IPS-18c (cell line): ENCODE data around the gene RPS3A.
"Not testable (repeated sequence)": the region's sequence is repeated elsewhere in the genome, so short reads cannot be mapped to it uniquely, and the experiment has no call there.

ENCODE experiments used
- H3K4me3 ChIP-seq: 2 replicates; pipeline ENCODE4 v1.7.0; 2013; ENCODE audit warnings: low read depth, mild to moderate bottlenecking, low read length, moderate library complexity; ENCODE audit not compliant: insufficient read depth
- H3K9me3 ChIP-seq: one replicate; pipeline ENCODE4 v1.6.1; 2013; ENCODE audit warnings: mild to moderate bottlenecking, low read length, moderate library complexity; ENCODE audit not compliant: control insufficient read depth, insufficient read depth

RPS3A gene

DNA sequence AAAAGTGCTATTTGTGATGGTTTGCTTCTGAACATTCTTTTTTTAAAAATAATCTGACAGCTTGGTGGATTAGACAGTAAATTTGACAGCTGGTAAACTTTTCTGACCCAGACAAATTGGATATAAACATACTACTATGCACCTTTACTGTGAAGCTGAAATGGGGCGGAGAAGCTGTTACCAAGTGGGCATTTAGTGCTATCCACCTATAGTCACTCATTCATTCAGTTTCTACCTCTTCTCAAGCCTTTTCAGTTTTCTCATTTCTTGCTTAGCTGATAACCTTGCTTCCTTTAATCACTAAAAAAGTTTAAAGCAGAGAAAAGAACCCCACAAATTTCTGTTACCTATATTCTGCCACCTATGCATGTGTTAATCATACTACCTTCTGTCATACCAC is 5.2 kb downstream of the RPS3A start:
- H3K4me3 ChIP-seq = no peak overlapping the region
- H3K9me3 ChIP-seq = peaks cover 2% of the 10 kb centered on the region

GRCh38 chr4:151105454-151106032 is 6.1 kb downstream of the RPS3A start:
- H3K4me3 ChIP-seq = no peak overlapping the region

DNA sequence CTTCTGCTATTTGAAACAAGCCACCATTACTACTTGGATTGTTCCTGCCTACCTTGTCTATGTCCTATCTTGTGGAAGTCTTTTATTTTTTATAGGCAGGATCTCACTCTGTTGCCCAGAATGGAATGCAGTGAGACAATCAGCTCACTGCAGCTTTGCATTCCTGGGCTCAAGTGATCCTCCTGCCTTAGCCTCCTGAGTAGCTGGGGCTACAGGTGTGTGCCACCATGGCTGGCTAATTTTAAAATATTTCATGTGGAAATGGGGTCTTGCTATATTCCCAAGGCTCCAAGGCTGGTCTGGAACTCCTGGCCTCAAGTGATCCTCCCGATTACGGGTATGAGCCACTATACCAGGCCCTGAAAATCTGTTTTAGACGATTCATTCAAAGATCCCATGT is 7.6 kb downstream of the RPS3A start:
- H3K9me3 ChIP-seq = no peaks in the 10 kb centered on the region
- H3K4me3 ChIP-seq = no peak overlapping the region

More at GRCh38 chr4:151105454-151106032, 6.1 kb downstream of the RPS3A start:
- peaks cover 2% of the 10 kb centered on the region for H3K9me3 ChIP-seq

DNA sequence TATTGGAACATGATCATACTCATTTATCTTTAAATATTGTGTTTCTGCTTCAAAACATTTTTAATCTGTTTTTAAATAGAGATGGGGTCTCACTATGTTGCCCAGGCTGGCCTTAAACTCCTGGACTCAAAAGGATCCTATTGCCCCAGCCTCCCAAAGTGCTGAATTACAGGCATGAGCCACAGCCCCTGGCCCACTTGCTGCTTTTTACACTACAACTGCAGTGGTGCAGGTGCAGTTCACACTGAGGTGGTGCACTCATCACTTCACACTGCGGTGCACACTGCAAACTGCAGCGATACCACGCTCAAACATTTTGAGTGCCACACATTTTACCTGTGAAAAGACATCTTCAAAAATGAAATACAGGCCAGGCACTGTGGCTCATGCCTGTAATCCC is 10.8 kb downstream of the RPS3A start:
- H3K9me3 ChIP-seq = no peaks in the 10 kb centered on the region
- no peak overlapping the region for H3K4me3 ChIP-seq

GRCh38 chr4:151114338-151114737 is 14.9 kb downstream of the RPS3A start:
- no peak overlapping the region for H3K4me3 ChIP-seq
- no peaks in the 10 kb centered on the region for H3K9me3 ChIP-seq

DNA sequence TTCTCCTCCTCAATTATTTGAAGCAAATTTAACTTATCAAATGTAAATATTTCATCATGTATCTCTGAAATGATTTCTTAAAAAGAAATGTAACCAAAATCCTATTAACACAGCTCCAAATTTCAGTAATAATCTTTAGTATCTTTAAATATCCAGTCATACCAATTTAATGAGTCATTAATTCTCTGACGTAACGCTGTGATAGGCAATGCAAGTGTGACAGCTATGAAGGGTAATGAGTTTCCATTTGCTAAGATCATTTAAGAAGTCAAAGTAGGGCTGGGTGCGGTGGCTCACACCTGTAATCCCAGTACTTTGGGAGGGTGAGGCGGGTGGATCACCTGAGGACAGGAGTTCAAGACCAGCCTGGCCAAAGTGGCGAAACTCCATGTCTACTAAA is 15.6 kb downstream of the RPS3A start:
- Histone ChIP-seq H3K9me3 (no peaks in the 10 kb centered on the region), H3K4me3 (no peak overlapping the region)

DNA sequence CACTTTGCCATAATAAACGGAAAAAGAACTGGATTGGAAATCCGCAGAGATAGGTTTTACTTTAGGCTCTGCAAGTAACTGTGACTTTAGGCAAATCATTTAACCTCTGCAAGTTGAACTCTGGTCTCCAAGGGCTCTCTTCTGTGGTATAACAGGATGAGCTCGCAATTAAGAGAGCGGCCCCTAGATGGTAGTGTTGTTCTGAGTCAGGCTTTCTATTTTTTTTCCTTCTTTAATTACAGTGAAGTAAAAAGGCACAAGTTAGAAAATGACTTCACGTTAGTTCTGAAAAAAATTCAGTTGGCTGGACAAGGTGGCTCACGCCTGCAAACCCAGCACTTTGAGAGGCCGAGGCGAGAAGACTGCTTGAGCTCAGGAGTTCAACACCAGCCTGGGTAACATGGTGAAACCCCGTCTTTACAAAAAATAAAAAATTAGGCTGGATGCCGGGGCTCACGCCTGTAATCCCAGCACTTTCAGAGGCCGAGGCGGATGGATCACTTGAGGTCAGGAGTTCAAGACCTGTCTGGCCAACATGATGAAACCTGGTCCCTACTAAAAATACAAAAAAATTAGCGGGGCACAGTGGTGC is 18.0 kb downstream of the RPS3A start:
- no peak overlapping the region for H3K4me3 ChIP-seq

DNA sequence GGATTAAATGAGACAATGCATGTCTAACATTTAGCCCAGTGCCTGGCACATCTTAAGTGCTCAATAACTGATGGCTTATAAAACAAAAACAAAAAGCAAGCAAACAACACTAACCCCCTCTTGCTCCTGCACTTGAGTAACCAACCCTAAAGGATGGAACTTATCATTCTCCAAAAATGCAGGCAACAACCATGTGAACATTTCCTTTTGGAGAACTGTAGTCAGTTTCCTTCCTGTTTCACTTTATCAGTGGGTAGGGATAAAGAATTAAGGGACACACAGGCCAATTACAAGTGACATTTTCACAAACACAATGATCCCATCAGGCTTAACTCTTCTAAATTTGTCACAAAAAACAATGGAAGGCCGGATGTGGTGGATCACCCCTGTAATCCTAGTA is 30.4 kb downstream of the RPS3A start:
- Histone ChIP-seq H3K9me3 (no peaks in the 10 kb centered on the region), H3K4me3 (no peak overlapping the region)

More for the DNA sequence above, 18.0 kb downstream of the RPS3A start:
- H3K9me3 ChIP-seq = no peaks in the 10 kb centered on the region

GRCh38 chr4:151133311-151133710 is 33.9 kb downstream of the RPS3A start:
- no peak overlapping the region for H3K4me3 ChIP-seq
- H3K9me3 ChIP-seq = no peaks in the 10 kb centered on the region

GRCh38 chr4:151136048-151136447 is 36.6 kb downstream of the RPS3A start:
- not testable (repeated sequence) for H3K9me3 ChIP-seq

DNA sequence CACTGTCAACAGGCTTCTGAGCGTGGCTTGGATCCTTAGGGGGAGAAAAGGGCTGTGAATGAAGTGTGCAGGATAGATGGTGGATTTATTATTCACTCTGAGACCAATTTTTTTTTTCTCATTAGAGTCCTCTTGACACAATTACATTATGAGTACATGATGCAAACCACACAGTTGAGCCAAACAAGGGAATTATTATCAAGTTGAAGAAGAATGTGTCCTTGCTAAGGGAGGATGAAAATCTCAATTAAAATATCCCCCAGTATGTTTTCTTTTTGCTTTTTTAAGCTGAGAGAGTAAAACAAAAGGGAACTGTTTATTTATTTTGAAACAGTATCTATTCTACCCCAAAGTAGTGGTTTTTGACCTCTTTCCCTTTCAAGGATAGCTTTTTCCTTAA is 40.4 kb downstream of the RPS3A start:
- H3K4me3 ChIP-seq = no peak overlapping the region

More at GRCh38 chr4:151136048-151136447, 36.6 kb downstream of the RPS3A start:
- not testable (repeated sequence) for H3K4me3 ChIP-seq

GRCh38 chr4:151142758-151143157 is 43.3 kb downstream of the RPS3A start:
- Histone ChIP-seq H3K4me3 (no peak overlapping the region), H3K9me3 (no peaks in the 10 kb centered on the region)

More for the DNA sequence above, 40.4 kb downstream of the RPS3A start:
- H3K9me3 ChIP-seq = no peaks in the 10 kb centered on the region

GRCh38 chr4:151143162-151143561 is 43.7 kb downstream of the RPS3A start:
- H3K4me3 ChIP-seq = no peak overlapping the region
- H3K9me3 ChIP-seq = no peaks in the 10 kb centered on the region

DNA sequence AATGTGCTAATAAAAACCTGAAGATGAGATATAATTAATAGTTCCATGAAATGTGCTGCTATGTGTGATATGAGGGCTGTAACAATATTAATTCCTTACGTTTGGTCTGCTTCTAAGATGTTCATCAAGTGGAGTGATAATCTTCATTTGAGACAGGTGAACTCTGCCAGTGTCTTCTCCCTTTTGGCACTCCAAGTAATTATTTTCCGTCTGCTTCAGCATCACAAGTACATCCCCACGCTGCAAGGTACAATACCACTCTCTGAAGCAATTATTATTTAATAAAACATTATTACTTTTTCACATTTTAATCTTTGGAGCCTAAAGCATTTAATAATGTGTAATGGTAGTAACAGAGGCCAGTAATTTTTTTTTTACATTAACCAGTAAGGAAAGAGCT is 44.4 kb downstream of the RPS3A start:
- Histone ChIP-seq H3K9me3 (no peaks in the 10 kb centered on the region), H3K4me3 (no peak overlapping the region)

GRCh38 chr4:151144329-151145072 is 45.1 kb downstream of the RPS3A start:
- Histone ChIP-seq H3K9me3 (no peaks in the 10 kb centered on the region), H3K4me3 (no peak overlapping the region)

- no peak overlapping the region for H3K4me3 ChIP-seq
- H3K9me3 ChIP-seq = peaks cover 2% of the 10 kb centered on the region
Measured at GRCh38 chr4:151147000-151147399, 47.6 kb downstream of the RPS3A start.

- no peak overlapping the region for H3K4me3 ChIP-seq
- H3K9me3 ChIP-seq = peaks cover 2% of the 10 kb centered on the region
Measured at GRCh38 chr4:151148261-151148660, 48.8 kb downstream of the RPS3A start.

GRCh38 chr4:151150821-151151580 is 51.6 kb downstream of the RPS3A start:
- H3K4me3 ChIP-seq = no peak overlapping the region
- H3K9me3 ChIP-seq = peaks cover 2% of the 10 kb centered on the region
